GM18858 (cell line): ENCODE data around the gene IRF2BPL.

Experiments used
- ATAC-seq: cut with Tn5 transposase; IDR thresholded peaks from one replicate; pipeline ENCODE4 v1.9.1; 2021; ENCODE audit not compliant: unreplicated experiment

IRF2BPL gene

GRCh38 chr14:76993752-76994151, 34.8 kb downstream of the IRF2BPL start:
- no peak for ATAC-seq

- no peak for ATAC-seq
Observed at GRCh38 chr14:76990084-76990483, 38.4 kb downstream of the IRF2BPL start.

- ATAC-seq, result no peak
Observed at GRCh38 chr14:76987956-76988520, 40.5 kb downstream of the IRF2BPL start.

GRCh38 chr14:76986231-76986565, 42.3 kb downstream of the IRF2BPL start:
- ATAC-seq, result no peak

GRCh38 chr14:76985540-76986230, 42.8 kb downstream of the IRF2BPL start:
- no peak for ATAC-seq

- ATAC-seq, result no peak
Observed at GRCh38 chr14:76984787-76985375, 43.6 kb downstream of the IRF2BPL start.

GRCh38 chr14:76984297-76984696, 44.2 kb downstream of the IRF2BPL start:
- no peak for ATAC-seq

- no peak for ATAC-seq
Observed at GRCh38 chr14:76981670-76982069, 46.8 kb downstream of the IRF2BPL start.

GRCh38 chr14:76977793-76978720, 50.5 kb downstream of the IRF2BPL start:
- peak; percentile 83 for ATAC-seq

- ATAC-seq, result no peak
Observed at GRCh38 chr14:76976240-76977005, 52.1 kb downstream of the IRF2BPL start.

GRCh38 chr14:76975812-76976211, 52.7 kb downstream of the IRF2BPL start:
- ATAC-seq, result no peak

GRCh38 chr14:76975051-76975450, 53.5 kb downstream of the IRF2BPL start:
- ATAC-seq, result no peak
